H1 (cell line): Measurements from ENCODE around the gene TOR1AIP1.

Experiments used
- EP300 ChIP-seq, 2 experiments: IDR thresholded peaks; 1 replicate in 1 of 2; 2 replicates in 1 of 2; pipeline ENCODE4 v1.6.1; 2011 to 2012; ENCODE audit warnings: low read depth in 2 of 2, low read length in 2 of 2, mild to moderate bottlenecking in 2 of 2, borderline replicate concordance in 1 of 2, inconsistent platforms in 1 of 2, moderate library complexity in 1 of 2
- EZH2 ChIP-seq: fragments of 200-600 bp; sonication (generic); IDR thresholded peaks from 2 replicates; pipeline ENCODE4 v1.7.1; 2012; ENCODE audit warnings: low read depth, mild to moderate bottlenecking, moderate library complexity, low read length, inconsistent platforms; ENCODE audit not compliant: severe bottlenecking
- POLR2A ChIP-seq, 2 experiments: IDR thresholded peaks; 1 replicate in 1 of 2; 2 replicates in 1 of 2; pipeline ENCODE4 v1.6.1; 2011; ENCODE audit warnings: low read depth in 2 of 2, low read length in 2 of 2, mild to moderate bottlenecking in 2 of 2; ENCODE audit errors: control extremely low read depth in 1 of 2
- RFX5 ChIP-seq: IDR thresholded peaks from 2 replicates; pipeline ENCODE4 v1.6.1; 2011; ENCODE audit warnings: low read depth, low read length, improper control_type of control experiment, borderline replicate concordance
- SIN3A ChIP-seq, 2 experiments: IDR thresholded peaks in 1 of 2; conservative IDR thresholded peaks in 1 of 2; 2 replicates each; pipeline ENCODE4 v1.6.1; 2011 to 2012; ENCODE audit warnings: low read length in 2 of 2, improper control_type of control experiment in 1 of 2, low read depth in 1 of 2, mild to moderate bottlenecking in 1 of 2
- SP2 ChIP-seq: IDR thresholded peaks from 2 replicates; pipeline ENCODE4 v1.6.1; 2012; ENCODE audit warnings: mild to moderate bottlenecking, low read length, inconsistent platforms
- YY1 ChIP-seq: IDR thresholded peaks from 2 replicates; pipeline ENCODE4 v1.6.1; 2011; ENCODE audit warnings: low read depth, mild to moderate bottlenecking, low read length

DNA sequence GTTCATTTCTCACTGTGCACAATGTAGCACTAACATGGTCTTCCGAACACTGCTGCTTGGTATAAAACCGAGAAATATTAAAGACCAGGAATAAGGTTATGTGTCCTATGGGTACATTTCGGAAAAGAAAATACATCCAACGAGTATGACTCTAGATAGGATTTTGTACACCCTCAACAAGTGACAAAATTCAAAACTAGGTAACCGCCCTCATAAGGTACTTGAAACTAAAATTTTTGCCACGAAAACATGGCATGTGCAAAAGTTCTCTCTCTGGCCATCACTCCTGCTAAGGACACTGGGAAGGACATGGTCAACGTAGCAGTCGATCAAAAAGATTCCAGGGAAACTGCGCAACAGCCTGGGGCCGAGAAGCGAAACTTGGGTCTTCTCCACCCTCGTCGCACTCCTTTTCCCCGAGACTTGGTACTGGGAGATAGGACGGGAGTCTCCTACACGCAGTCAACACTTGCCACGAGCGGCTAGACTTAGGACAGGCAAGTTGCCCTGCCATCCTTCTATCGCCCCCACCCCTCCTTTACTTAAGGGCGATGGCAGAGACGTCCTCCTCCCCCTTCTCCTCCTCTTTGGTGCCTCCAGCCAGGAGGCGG, 338 bp upstream of the TOR1AIP1 start:
- no peak for TF ChIP-seq EZH2
- TF ChIP-seq SP2: no peak
- TF ChIP-seq EP300 (IDR thresholded peaks at IDR 0.05; ENCODE audit: borderline replicate concordance in 1 of 2, low read depth in 2 of 2, low read length in 2 of 2): no peak
- no peak; a peak in 1 of 4 replicates for TF ChIP-seq SIN3A (conservative IDR thresholded peaks at IDR 0.05 in 1 of 2, IDR thresholded peaks at IDR 0.05 in 1 of 2; ENCODE audit: low read depth in 1 of 2, low read length in 2 of 2)
- TF ChIP-seq POLR2A (IDR thresholded peaks at IDR 0.05; ENCODE audit: control extremely low read depth in 1 of 2, low read depth in 2 of 2, low read length in 2 of 2): no peak
- no peak for TF ChIP-seq YY1
- TF ChIP-seq RFX5: no peak
